GM19395 (cell line): Measurements from ENCODE around the gene ANKRD60.

ENCODE experiments used
- ATAC-seq: cut with Tn5 transposase; IDR thresholded peaks from one replicate; pipeline ENCODE4 v1.9.1; 2021; ENCODE audit warnings: mild to moderate bottlenecking, moderate library complexity; ENCODE audit not compliant: unreplicated experiment

ANKRD60 gene

DNA sequence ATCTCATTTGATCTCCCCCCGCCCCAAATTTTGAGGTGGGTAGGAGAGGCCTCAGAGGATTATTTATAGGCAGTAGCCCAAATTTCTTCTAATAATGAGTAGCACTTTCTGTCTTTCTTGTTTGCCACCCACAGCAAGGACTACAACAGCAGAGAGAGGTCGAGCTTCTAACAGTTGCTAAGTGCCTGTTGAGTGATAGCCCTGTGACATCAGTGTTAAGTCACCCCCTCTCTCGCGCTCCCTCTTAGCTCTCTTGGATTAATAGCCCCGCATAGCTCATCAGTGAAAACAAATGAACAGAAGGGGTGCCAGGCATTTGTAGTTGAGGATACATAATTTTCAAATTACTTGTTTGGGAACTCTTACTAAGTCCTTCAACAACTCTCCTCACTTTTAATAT lies 3.5 kb downstream of the ANKRD60 start:
- no peak for ATAC-seq

DNA sequence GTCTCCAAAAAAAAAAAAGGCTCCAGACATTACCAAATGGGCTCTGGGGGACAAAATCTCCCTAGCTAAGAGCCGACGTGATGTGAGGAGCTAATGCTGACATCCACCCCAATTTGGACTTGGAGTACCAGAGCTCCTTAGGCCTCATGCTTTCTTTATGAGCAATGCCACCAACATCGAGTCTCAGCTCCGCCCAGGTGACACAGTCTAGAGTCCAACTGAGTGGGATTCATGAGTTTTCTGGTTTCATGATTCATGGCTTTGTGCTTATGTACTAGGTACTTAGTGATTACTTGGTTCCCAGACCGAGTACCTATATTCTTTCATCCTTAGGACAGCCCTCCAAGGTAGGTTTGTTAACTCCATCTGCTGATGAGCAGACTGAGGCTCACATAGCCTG lies 4.4 kb downstream of the ANKRD60 start:
- ATAC-seq: no peak

DNA sequence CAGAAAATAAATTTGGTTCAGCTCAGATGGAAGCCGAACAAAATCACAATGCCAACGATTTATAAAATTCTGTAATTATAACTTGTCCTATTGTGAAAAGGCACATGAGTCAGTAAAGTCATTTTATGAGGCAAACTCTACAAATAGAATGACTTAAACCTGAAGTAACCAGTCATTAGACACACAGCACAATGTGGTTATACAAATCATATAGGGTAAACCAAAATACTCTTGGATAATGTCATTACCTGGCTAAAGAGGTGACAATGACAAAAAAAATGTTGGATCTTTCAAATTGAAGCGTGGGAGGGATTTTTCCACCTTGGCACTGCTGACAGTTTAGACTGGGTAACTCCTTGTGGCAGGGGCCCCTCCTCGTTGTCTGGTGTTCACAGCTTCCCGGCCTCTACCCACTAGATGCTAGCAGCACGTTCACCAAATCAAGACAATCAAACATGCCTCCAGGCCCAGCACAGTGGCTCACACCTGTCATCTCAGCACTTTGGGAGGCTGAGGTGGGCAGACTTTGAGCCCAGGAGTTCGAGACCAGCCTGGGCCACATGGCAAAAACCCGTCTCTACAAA lies 5.0 kb downstream of the ANKRD60 start:
- ATAC-seq: no peak

DNA sequence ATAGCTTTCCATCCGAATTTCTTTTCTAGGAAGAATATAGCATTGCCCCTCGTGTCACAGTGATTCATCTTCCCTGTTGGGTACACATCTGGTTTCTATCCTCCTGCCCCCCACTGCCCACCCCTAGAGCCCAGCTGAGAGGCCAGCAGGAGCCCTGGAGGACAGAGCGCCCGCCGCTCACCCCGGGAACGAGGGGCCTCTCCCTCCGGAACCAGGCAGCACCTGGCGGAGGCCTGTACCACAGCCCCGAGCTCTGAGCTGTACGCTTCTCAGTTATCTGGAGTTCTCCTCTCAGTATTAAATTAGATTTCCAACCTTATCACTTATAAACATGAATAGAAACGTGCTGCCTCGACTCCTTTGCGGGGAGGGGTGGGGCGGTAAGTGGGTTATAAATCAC lies 6.0 kb downstream of the ANKRD60 start:
- no peak for ATAC-seq

DNA sequence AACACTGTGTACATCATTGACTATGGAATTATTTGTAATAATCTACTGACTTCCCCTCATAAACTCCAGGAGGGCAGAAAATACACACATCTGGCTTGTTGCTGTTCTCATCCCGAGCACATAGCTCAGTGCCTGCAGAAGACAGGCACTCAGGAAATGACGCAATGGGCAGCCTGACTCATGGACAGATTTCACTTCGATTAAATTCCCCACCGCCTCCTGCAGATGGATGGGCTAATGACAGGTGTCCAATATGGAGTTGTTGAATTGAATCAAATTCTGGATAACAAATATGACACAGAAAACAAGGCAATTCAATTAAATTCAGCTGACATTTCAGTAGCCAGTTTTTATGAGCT lies 9.1 kb downstream of the ANKRD60 start:
- no peak for ATAC-seq

DNA sequence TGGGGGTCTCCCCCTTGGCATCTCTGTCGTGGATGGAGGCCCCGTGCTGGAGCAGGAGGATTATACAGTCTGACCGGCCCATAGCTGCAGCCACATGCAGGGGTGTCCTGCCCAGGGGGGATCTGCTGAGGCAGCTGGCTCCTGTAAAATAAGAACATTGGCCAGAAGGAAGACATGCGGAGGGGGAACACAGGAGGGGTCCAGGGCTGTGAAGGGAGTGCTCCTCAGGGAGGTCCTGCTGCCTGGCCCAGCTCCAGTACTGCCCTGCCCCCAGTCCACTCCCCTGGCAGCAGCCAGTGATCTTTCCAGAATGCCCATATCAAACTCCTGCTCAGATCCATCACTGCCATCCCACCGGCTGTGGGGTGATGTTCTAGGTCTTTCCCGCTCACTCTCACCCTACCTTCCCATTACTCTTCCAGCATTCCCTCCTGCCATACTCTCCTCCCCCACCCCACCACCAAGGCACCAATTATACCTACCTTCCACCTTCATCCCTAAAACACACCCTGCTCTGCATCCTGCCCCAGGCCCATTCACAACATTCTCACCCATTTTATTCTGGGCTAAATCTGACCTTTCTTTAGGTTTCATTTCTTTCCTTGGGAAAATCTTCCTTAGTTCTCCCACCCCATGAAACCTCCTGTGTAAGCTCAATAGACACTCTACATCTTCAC lies 9.7 kb downstream of the ANKRD60 start:
- no peak for ATAC-seq

DNA sequence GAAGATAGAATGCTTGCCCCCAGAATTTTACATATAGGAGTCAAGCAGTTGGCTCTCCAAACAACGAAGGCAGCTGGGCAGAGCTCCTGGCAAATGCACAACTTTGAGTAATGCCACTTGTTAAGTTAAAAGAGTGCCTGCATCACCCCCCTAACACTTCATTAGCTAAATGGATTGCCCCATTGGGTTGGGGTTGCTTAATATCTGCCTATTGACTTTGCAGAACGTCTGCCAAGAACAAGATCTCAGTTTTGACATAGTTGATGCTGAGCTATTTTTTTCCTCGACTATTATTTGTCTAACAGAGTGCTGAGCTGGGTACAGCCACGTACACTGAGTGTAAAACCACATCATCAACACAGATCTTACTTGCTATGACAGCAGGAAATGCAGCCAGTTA lies 12.1 kb downstream of the ANKRD60 start:
- no peak for ATAC-seq

DNA sequence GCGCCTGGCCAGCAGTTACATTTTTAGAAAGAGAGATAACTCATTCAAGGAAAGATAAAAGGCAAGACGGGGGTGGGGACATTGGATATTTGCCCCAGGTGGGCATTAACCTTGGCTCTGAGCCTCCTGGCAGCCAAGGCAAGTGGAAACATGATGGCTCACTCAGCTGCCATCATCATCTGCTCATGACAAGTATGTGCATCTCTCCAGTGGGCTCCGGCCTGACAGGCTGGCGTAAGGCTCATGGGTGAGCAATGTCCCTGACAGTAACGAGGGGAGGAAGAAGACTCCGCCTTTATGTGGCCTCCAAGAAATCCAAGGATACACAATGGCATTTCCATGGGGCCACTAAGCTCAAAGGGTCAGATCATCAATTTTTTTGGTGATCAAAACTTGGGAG lies 13.3 kb downstream of the ANKRD60 start:
- ATAC-seq: no peak

DNA sequence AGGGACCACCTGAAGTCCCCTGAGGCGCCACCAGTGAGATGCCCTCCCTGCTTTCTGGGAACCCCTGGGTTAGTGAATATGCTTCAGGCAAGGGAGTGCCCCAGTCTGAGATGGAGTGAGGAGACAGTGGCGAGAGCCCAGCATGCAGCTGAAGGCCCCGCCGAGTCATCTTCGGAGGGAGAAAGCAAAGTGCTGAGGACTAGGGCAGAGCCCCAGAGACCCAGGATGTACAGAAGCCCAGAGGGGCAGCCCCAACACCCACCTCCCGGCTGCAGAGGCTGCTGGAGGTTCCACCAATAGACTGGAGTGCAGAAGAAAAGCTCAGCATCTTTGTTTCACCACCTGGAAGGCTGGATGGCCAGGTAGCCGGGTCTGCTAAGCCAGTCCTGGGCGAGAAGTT lies 14.1 kb downstream of the ANKRD60 start:
- no peak for ATAC-seq

DNA sequence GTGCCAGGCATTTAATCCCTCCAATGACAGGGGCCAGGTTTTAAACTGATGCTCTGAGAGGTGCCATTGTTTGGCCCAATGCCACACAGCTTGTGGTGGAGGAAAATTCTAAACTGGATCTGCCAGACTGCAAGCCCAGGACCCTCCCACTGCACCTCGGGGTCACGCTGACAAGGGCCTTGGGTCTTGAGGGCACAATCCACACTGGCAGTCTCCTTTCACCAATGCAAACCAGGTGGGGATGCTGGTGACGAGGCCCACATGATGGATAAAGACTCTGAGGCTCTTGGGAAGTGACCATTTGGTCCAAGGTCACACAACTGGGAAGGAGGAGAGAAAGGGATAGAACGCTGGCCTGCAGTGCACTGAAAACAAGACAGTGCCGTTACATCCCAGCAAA lies 14.7 kb downstream of the ANKRD60 start:
- no peak for ATAC-seq

DNA sequence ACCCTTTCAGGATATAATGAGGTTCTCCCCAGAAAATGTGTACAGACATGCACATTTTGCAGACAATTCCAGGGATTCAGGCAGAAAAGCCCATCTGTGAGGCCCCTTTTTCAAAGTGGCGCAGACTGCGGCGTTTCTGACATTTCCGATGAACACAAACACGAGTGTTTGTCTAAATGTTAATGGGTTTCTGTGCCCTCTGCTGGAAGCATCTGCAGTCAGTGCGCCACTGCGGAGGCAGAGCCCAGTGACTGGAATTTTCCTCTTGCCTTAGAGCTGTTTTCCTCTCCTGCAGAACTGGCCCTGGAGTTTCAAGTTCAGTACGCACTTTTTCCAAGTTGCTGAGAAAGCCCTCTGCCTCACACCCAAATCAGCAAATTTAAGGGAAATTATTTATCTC lies 15.3 kb downstream of the ANKRD60 start:
- ATAC-seq: no peak

DNA sequence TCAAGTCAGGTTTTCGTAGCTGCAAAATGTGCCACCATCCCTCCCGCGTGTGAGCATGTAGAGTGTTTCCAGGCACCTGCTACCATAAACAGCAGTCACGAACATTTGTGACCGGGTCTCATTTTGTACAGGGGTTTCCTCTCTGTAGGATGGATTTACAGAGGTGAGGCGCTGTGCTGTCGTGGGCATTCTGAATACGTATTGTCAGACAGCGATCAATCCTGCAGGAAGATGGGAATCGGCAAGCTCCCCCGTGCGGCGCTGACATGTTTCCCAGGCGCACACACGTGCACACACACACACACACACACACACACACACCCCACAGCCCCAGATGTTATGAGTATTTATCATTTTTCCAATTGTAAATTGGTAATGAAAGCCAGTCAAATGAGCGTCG lies 15.8 kb downstream of the ANKRD60 start:
- ATAC-seq: no peak

DNA sequence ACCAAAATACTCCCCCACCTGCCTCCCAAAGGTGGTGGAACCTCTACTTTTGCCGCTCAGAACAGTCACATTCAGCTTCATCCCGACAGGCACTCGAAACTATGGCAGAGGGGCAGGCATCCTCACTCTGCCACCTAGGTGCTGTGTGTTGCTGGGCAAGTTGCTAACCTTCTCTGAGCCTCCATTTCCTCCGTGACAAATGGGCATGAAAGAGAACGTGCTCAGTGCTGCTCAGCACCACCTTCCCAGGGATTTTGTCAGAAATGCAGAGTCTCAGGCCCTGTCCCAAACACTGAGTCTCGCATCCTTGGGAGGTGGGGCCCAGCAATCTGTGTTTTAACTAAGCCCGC lies 18.1 kb downstream of the ANKRD60 start:
- ATAC-seq: no peak

DNA sequence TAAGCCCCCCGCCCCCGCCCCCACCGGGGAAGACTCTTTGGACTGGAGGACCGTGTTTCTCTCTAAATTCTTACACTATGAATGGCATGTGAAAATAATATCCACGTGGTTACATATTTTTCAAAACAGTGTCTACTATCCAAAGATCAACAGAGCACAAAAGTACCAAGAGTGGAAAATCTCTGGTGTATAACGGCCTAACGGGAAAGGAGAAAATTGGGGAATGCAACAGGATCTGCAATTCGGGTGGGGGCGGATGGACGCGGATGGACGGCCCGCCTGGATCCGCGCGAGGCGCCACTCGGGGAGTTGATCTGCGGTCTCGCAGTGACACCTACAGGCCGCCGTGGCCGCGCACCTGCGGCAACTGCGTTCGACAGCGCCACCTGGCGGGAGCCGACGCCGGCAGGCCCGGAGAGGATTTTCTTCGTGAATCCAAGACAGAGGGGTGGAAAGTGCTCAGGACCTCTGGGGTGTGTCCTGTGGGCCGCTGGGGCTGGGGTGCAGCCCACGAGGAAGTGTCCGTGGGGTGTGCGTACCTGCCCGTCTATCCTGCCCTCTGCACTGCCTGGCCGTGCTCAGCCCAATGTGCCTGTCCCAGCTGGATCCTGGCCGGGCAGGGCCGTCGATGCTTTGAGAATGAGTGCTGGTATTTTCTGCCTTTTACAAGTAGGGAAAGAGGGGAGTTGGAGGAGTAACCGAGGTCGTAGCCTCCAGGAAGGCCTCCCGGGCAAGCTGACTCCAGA lies 18.6 kb downstream of the ANKRD60 start:
- peak; percentile 66 for ATAC-seq

DNA sequence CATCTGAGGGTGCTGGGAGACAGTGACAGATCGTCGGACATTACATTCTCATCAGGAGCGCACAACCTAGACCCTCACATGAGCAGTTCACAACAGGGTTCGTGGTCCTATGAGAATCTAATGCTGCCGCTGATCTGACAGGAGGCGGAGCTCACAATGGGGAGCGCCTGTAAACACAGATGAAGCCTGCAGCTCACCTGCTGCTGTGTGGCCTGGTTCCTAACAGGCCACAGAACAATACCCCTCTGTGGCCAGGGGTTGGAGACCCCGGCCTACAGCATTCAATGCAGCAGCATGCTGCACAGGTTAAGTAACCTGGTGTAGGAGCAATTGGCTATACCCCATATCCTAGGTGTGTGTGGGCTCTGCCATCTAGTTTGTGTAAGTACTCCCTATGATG lies 19.5 kb downstream of the ANKRD60 start:
- ATAC-seq: no peak

DNA sequence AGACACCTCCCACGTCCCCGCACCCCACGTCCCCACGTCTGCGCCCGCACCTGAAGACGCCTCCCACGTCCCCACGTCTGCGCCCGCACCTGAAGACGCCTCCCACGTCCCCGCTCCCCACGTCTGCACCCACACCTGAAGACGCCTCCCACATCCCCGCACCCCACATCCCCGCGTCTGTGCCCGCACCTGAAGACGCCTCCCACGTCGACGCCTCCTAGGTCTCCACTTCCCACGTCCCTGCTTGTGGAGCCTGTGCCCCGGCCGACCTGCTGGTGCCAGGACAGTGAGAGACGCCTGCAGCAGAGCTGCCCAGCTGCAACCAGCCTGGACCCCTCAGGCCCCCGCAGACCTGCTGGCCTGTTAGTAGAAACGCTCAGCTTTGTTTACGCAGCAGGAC lies 22.6 kb downstream of the ANKRD60 start:
- no peak for ATAC-seq

DNA sequence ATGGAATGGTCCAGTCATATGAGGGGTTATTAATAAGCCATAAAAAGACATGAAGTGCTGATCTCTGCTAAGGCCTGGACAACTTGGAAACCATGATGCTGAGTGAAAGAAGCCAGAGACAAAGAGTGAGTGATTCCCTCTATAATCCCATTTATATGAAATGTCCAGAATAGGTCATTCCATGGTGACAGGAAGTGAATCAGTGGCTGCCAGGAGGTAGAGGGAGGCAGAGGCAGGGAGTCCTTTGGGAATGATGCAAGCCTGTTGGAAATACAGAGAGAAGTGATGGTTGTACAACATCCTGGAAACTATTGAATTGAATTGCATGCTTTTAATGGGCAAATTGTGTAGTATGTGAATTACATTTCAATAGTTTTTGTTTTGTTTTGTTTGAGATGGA lies 26.4 kb downstream of the ANKRD60 start:
- ATAC-seq: no peak

DNA sequence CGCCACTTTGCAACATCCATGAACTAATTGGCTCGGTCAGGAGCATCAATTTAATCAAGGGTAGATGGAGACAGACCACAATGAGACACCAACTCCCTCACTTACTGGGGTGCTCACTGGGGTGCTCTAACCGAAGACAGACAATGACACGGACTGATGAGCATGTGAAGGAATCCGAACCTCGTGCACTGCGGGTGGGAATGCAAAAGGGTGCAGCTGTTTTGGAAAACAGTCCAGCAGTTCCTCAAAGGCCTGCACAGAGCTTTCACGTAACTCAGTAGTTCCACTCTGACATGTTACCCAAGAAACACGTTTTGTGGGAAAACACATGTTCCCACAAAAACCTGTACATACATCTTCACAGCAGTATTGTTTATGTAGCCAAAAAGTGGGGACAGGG lies 26.8 kb downstream of the ANKRD60 start:
- ATAC-seq: no peak

DNA sequence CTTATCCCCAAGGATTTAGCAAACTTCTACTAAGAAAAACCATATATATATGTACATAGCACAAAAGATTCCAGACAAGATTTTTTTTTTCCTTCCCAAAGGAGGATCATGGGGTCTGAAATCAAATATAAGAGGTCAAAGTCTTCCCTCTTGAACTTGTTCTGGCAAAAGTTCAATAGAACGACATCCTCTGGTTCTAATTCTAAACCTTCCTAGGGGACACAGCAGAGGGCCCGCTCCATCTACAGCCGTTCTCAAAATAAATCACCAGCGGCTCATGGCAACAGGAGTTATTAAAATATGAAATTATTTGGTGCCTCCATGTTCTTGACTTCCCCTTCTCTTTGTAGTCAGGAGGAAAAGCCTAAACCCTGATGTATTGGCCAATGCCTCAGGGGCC lies 29.0 kb downstream of the ANKRD60 start:
- no peak for ATAC-seq

DNA sequence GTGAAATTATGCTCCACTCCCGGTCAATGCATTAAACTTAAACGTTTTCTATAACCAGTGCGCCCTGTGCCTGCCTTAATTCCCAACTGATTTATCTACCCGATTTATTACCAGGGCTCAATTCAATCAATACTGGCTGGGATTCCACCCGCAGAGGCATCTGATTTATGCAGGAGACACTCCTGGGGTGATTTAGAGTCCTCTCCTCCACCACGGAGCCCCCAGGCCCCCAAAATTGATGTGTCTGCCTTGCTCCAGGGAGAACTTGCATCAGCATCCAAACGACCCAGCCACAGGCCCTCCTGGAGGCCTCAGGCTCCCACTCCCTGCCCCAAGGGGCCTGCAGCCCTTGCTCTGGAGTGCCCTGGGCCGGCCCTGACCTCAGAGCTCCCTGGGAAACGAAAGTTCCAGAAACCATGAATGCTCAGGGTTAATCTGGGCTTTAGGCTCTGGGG lies 29.5 kb downstream of the ANKRD60 start:
- ATAC-seq: no peak

DNA sequence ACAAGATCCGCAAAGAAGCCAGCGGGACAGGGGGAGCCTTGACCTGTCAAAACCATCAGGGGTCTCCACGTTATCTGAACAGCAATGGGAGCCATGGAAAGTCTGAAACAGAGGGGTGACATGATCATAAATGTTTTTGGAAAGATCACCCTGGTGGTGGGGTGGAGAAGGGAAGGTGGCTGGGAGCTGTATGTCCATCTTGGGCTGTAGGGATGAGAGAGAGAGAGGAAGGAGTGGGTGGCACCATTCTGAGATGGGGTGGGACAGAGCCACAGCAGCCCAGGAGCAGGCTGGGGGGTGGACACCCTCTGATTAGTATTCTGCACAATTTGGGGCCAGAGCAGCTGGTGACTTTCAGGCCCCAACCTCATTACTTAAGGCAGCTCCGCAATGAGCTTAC lies 30.1 kb downstream of the ANKRD60 start:
- ATAC-seq: no peak

DNA sequence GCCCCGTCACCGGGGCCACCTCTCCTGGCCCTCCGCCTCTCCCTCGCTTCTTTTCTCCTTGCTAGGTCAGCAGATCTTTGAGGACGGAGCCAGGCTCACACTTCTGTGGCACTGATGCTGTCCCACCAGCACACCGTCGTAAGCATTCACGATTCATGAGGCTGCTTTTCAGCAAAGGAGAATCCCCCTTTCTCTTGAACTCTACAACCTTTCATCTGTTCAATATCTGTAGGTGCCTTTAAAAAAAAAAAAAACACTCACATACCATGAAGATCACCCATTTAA lies 31.3 kb downstream of the ANKRD60 start:
- ATAC-seq: no peak
